Measurements from ENCODE around the gene DIP2C.

GRCh38 chr10:492836-493235, 196.6 kb downstream of the DIP2C start:
- no peak for TF ChIP-seq CTCF (conservative IDR thresholded peaks at IDR 0.05; ENCODE audit: low read length)
- no peak for TF ChIP-seq EZH2phosphoT487 (IDR thresholded peaks at IDR 0.05; ENCODE audit: borderline replicate concordance)

All from Loucy (cell line).